ENCODE results near the gene MR1. TPM values are rescaled to one million over a fixed set of nuclear protein-coding genes. Genes with fewer than 3 reads are reported as not detected.
"Not testable (repeated sequence)": the region's sequence is repeated elsewhere in the genome, so short reads cannot be mapped to it uniquely, and the experiment has no call there.

Gene MR1
- total RNA-seq, 5 donors from 2014 or later (not counting 1 experiment from before 2014, with no cell fraction given) = 18.3 to 30.7 (median 22.7) TPM

GRCh38 chr1:181043025-181043888 is 9.5 kb downstream of the MR1 start:
- Histone ChIP-seq H3K36me3 (ENCODE audit: control insufficient read depth in 2 of 2, extremely low read depth in 1 of 2, insufficient read depth in 1 of 2, low read length in 1 of 2) (peaks cover 0 to 24% of the 10 kb centered on the region in 2 donors), H3K9me3 (no peaks in the 10 kb centered on the region), H3K4me3 (ENCODE audit: control insufficient read depth in 1 of 2, extremely low read depth in 1 of 2, low read length in 1 of 2) (no peak overlapping the region), H3K27ac (ENCODE audit: low read length) (no peak overlapping the region), H3K27me3 (replicated peaks in 1 of 2; ENCODE audit: control insufficient read depth in 2 of 2, extremely low read depth in 1 of 2, insufficient read depth in 2 of 2, low read length in 1 of 2) (no peaks in the 10 kb centered on the region), H3K4me1 (ENCODE audit: control insufficient read depth in 1 of 2, extremely low read depth in 1 of 2, insufficient read depth in 2 of 2, low read length in 2 of 2) (peaks cover 10 to 32% of the 10 kb centered on the region in 2 experiments)
- Mint-ChIP-seq H3K4me3 (no peak overlapping the region), H3K4me1 (peaks cover 48 to 52% (median 51%) of the 10 kb centered on the region in 3 donors), H3K27ac (peak overlapping the region in 1 of 2 donors; percentile 63), H3K36me3 (peaks cover 38% of the 10 kb centered on the region), H3K9me3 (no peaks in the 10 kb centered on the region), H3K27me3 (no peaks in the 10 kb centered on the region)
- ATAC-seq (replicated peaks in 1 of 4) (no peak), DNase-seq (no peak)
- POLR2A ChIA-PET = interaction anchor here (0.6 to 0.7 kb wide), 3 partner anchors 18 to 36 kb away, joined by 3 read pairs; no protein-coding TSS in a partner anchor
- 80% methylated on average over 1 of the region's 5 CpGs for WGBS (ENCODE audit: insufficient coverage)
- CTCF ChIA-PET = interaction anchor here (0.6 to 0.7 kb wide), 3 partner anchors 10 to 1052 kb away, joined by 3 to 4 read pairs (median 3); partner anchors contain the start of gene MR1 (in 1 of the 2)

- H3K27me3 Mint-ChIP-seq = no peaks in the 10 kb centered on the region
- Histone ChIP-seq H3K9me3 (no peaks in the 10 kb centered on the region), H3K27me3 (replicated peaks in 1 of 2; ENCODE audit: control insufficient read depth in 2 of 2, extremely low read depth in 1 of 2, insufficient read depth in 2 of 2, low read length in 1 of 2) (no peaks in the 10 kb centered on the region), H3K4me1 (ENCODE audit: control insufficient read depth in 1 of 2, extremely low read depth in 1 of 2, insufficient read depth in 2 of 2, low read length in 2 of 2) (peaks cover 10 to 20% of the 10 kb centered on the region in 2 experiments), H3K36me3 (ENCODE audit: control insufficient read depth in 2 of 2, extremely low read depth in 1 of 2, insufficient read depth in 1 of 2, low read length in 1 of 2) (peaks cover 3 to 12% of the 10 kb centered on the region in 2 donors), H3K4me3 (ENCODE audit: control insufficient read depth in 1 of 2, extremely low read depth in 1 of 2, low read length in 1 of 2) (no peak overlapping the region), H3K27ac (ENCODE audit: low read length) (no peak overlapping the region)
- no peak overlapping the region for H3K4me3 Mint-ChIP-seq
- CTCF ChIA-PET = no interaction called here
- no peaks in the 10 kb centered on the region for H3K9me3 Mint-ChIP-seq
- peaks cover 38 to 46% (median 43%) of the 10 kb centered on the region in 3 donors for H3K4me1 Mint-ChIP-seq
- peaks cover 31% of the 10 kb centered on the region for H3K36me3 Mint-ChIP-seq
- DNase-seq (peak in 27 of 35 experiments; percentile 11 to 62 (median 31)), ATAC-seq (replicated peaks in 1 of 4) (peak; percentile 55 to 94 (median 68))
- peak overlapping the region; percentile 48 to 66 for H3K27ac Mint-ChIP-seq
- POLR2A ChIA-PET = interaction anchor here in 1 of 2 donors (0.6 kb wide), 1 partner anchor 32 kb away, joined by 7 read pairs; no protein-coding TSS in a partner anchor
- 83% methylated on average over 1 of the region's 5 CpGs for WGBS (ENCODE audit: insufficient coverage)
Observed at GRCh38 chr1:181044449-181044966, 10.7 kb downstream of the MR1 start.

GRCh38 chr1:181045946-181046345 is 12.2 kb downstream of the MR1 start:
- H3K27ac ChIP-seq (ENCODE audit: low read length); H3K9me3 ChIP-seq; H3K4me3 Mint-ChIP-seq; POLR2A ChIA-PET; DNase-seq; ATAC-seq (replicated peaks in 1 of 4); H3K27me3 ChIP-seq (replicated peaks in 1 of 2; ENCODE audit: control insufficient read depth in 2 of 2, extremely low read depth in 1 of 2, insufficient read depth in 2 of 2, low read length in 1 of 2); H3K9me3 Mint-ChIP-seq; H3K27me3 Mint-ChIP-seq; H3K27ac Mint-ChIP-seq; H3K4me3 ChIP-seq (ENCODE audit: control insufficient read depth in 1 of 2, extremely low read depth in 1 of 2, low read length in 1 of 2): not testable (repeated sequence)
- Mint-ChIP-seq H3K36me3 (peaks cover 30% of the 10 kb centered on the region), H3K4me1 (peaks cover 29 to 39% (median 34%) of the 10 kb centered on the region in 3 donors)
- peaks cover 5 to 18% of the 10 kb centered on the region in 2 donors for H3K36me3 ChIP-seq (ENCODE audit: control insufficient read depth in 2 of 2, extremely low read depth in 1 of 2, insufficient read depth in 1 of 2, low read length in 1 of 2)
- H3K4me1 ChIP-seq (ENCODE audit: control insufficient read depth in 1 of 2, extremely low read depth in 1 of 2, insufficient read depth in 2 of 2, low read length in 2 of 2) = peaks cover 10 to 16% of the 10 kb centered on the region in 2 experiments
- 99% methylated on average over 11 of the region's 22 CpGs for WGBS (ENCODE audit: insufficient coverage)
- CTCF ChIA-PET = interaction anchor here in 1 of 2 donors (0.7 kb wide), 1 partner anchor 122 kb away, joined by 9 read pairs; no protein-coding TSS in a partner anchor

- Histone ChIP-seq H3K9me3 (no peaks in the 10 kb centered on the region), H3K4me3 (ENCODE audit: control insufficient read depth in 1 of 2, extremely low read depth in 1 of 2, low read length in 1 of 2) (no peak overlapping the region), H3K27me3 (replicated peaks in 1 of 2; ENCODE audit: control insufficient read depth in 2 of 2, extremely low read depth in 1 of 2, insufficient read depth in 2 of 2, low read length in 1 of 2) (no peaks in the 10 kb centered on the region), H3K27ac (ENCODE audit: low read length) (no peak overlapping the region), H3K36me3 (ENCODE audit: control insufficient read depth in 2 of 2, extremely low read depth in 1 of 2, insufficient read depth in 1 of 2, low read length in 1 of 2) (peaks cover 5 to 34% of the 10 kb centered on the region in 2 donors), H3K4me1 (ENCODE audit: control insufficient read depth in 1 of 2, extremely low read depth in 1 of 2, insufficient read depth in 2 of 2, low read length in 2 of 2) (peaks cover 5% of the 10 kb centered on the region in 2 experiments)
- ATAC-seq (replicated peaks in 1 of 4) (no peak), DNase-seq (no peak)
- Mint-ChIP-seq H3K4me3 (no peak overlapping the region), H3K9me3 (no peaks in the 10 kb centered on the region), H3K36me3 (peaks cover 52% of the 10 kb centered on the region), H3K4me1 (peaks cover 8 to 23% (median 12%) of the 10 kb centered on the region in 3 donors), H3K27me3 (no peaks in the 10 kb centered on the region), H3K27ac (no peak overlapping the region)
- 95% methylated on average over 4 of the region's 4 CpGs for WGBS (ENCODE audit: insufficient coverage)
- ChIA-PET CTCF (no interaction called here), POLR2A (no interaction called here)
Observed at GRCh38 chr1:181049378-181049777, 15.6 kb downstream of the MR1 start.

GRCh38 chr1:181050922-181051321 is 17.1 kb downstream of the MR1 start:
- H3K27ac ChIP-seq (ENCODE audit: low read length) = no peak overlapping the region
- CTCF ChIA-PET = interaction anchor here in 1 of 2 donors (0.7 kb wide), 2 partner anchors 48 to 115 kb away, joined by 4 read pairs; no protein-coding TSS in a partner anchor
- peaks cover 54% of the 10 kb centered on the region for H3K36me3 Mint-ChIP-seq
- H3K27me3 ChIP-seq (replicated peaks in 1 of 2; ENCODE audit: control insufficient read depth in 2 of 2, extremely low read depth in 1 of 2, insufficient read depth in 2 of 2, low read length in 1 of 2) = no peaks in the 10 kb centered on the region
- POLR2A ChIA-PET = interaction anchor here in 1 of 2 donors (0.7 kb wide), 1 partner anchor 1983 kb away, joined by 5 read pairs; no protein-coding TSS in a partner anchor
- H3K9me3 ChIP-seq = no peaks in the 10 kb centered on the region
- no peak overlapping the region for H3K4me3 ChIP-seq (ENCODE audit: control insufficient read depth in 1 of 2, extremely low read depth in 1 of 2, low read length in 1 of 2)
- H3K4me1 ChIP-seq (ENCODE audit: control insufficient read depth in 1 of 2, extremely low read depth in 1 of 2, insufficient read depth in 2 of 2, low read length in 2 of 2) = no peaks in the 10 kb centered on the region
- no peak overlapping the region for H3K27ac Mint-ChIP-seq
- H3K27me3 Mint-ChIP-seq = no peaks in the 10 kb centered on the region
- peaks cover 0 to 14% (median 5%) of the 10 kb centered on the region in 3 donors for H3K4me1 Mint-ChIP-seq
- DNase-seq (no peak), ATAC-seq (replicated peaks in 1 of 4) (no peak)
- no peak overlapping the region for H3K4me3 Mint-ChIP-seq
- no peaks in the 10 kb centered on the region for H3K9me3 Mint-ChIP-seq
- peaks cover 5 to 43% of the 10 kb centered on the region in 2 donors for H3K36me3 ChIP-seq (ENCODE audit: control insufficient read depth in 2 of 2, extremely low read depth in 1 of 2, insufficient read depth in 1 of 2, low read length in 1 of 2)

- no peaks in the 10 kb centered on the region for H3K27me3 ChIP-seq (replicated peaks in 1 of 2; ENCODE audit: control insufficient read depth in 2 of 2, extremely low read depth in 1 of 2, insufficient read depth in 2 of 2, low read length in 1 of 2)
- no peak overlapping the region for H3K27ac ChIP-seq (ENCODE audit: low read length)
- peaks cover 11 to 20% (median 14%) of the 10 kb centered on the region in 3 donors for H3K9me3 Mint-ChIP-seq
- ATAC-seq (replicated peaks in 1 of 4) = no peak
- peaks cover 2% of the 10 kb centered on the region for H3K9me3 ChIP-seq
- no peak overlapping the region for H3K4me3 Mint-ChIP-seq
- H3K4me3 ChIP-seq (ENCODE audit: control insufficient read depth in 1 of 2, extremely low read depth in 1 of 2, low read length in 1 of 2) = no peak overlapping the region
- 97% methylated on average over 5 of the region's 6 CpGs for WGBS (ENCODE audit: insufficient coverage)
- ChIA-PET CTCF (interaction anchor here in 1 of 2 donors (0.6 kb wide), 1 partner anchor 379 kb away, joined by 3 read pairs; no protein-coding TSS in a partner anchor), POLR2A (no interaction called here)
- H3K27me3 Mint-ChIP-seq = no peaks in the 10 kb centered on the region
- H3K4me1 ChIP-seq (ENCODE audit: control insufficient read depth in 1 of 2, extremely low read depth in 1 of 2, insufficient read depth in 2 of 2, low read length in 2 of 2) = no peaks in the 10 kb centered on the region
- H3K27ac Mint-ChIP-seq = no peak overlapping the region
- peaks cover 3 to 34% of the 10 kb centered on the region in 2 donors for H3K36me3 ChIP-seq (ENCODE audit: control insufficient read depth in 2 of 2, extremely low read depth in 1 of 2, insufficient read depth in 1 of 2, low read length in 1 of 2)
- DNase-seq = no peak
- H3K4me1 Mint-ChIP-seq = peaks cover 7 to 16% (median 7%) of the 10 kb centered on the region in 3 donors
- H3K36me3 Mint-ChIP-seq = peaks cover 67% of the 10 kb centered on the region
Observed at GRCh38 chr1:181056560-181056959, 22.8 kb downstream of the MR1 start.

Measured in T-cell (primary cell).